ENCODE results near the gene MOB1A. TPM values are rescaled to one million over a fixed set of nuclear protein-coding genes. Genes with fewer than 3 reads are reported as not detected.
A peak's percentile ranks its signal among the peaks of the same experiment; 100 is the strongest.
"Not testable (repeated sequence)": the region's sequence is repeated elsewhere in the genome, so short reads cannot be mapped to it uniquely, and the experiment has no call there.

Gene MOB1A
- total RNA-seq, 6 donors from 2014 or later, result 23.1 to 143 (median 94.5) TPM

DNA sequence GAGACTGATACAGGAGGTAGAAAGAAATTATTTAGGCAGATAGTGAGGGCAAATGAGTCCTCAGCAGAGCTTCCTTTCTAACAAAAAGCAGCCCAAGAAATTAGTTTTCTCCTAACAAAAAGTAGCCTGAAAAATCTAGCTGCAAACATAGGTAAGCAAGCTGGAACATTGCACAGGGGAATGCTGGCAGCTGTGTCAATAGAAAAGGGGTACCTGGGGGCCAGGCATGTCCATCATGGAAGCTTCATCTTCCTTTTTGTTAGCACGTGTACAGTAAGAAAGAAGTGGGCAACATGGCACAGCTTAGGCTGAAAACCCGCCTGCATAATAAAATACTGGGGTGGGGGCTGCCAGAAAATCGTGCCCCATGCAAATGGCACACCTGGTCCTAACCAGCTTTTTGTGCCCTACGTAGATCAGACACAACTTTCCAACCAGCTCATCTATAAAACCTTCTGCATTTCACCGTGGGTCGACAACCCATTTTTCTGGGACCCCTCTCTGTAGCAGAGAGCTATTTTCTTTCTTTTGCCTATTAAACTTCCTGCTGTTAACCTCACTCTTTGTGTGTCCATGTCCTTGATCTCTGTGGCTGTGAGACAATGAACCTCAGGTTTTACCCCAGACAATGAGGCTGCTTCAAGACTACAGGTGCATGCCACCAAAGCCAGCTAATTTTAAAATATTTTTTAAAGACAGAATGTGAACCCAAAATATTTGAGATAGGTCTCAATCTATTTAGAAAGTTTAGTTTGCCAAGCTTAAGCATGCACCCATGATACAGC is 13.1 kb upstream of the MOB1A start:
- no peak for ATAC-seq (ENCODE audit: low FRiP score in 2 of 2)
- no peak for DNase-seq
- no peak for TF ChIP-seq POLR2A (IDR thresholded peaks at IDR 0.05)
- TF ChIP-seq POLR2AphosphoS5 (IDR thresholded peaks at IDR 0.05), result no peak
- no peak for TF ChIP-seq EP300 (IDR thresholded peaks at IDR 0.05)
- no peak for TF ChIP-seq CTCF (IDR thresholded peaks at IDR 0.05)
- H3K27me3 ChIP-seq, result no peaks in the 10 kb centered on the region
- 76 to 78% methylated on average over 6 of the region's 6 CpGs for WGBS, 2 donors
- H3K27ac ChIP-seq, result no peak overlapping the region
- H3K4me1 ChIP-seq, result no peaks in the 10 kb centered on the region
- no peaks in the 10 kb centered on the region for H3K36me3 ChIP-seq
- H3K4me3 ChIP-seq, result no peak overlapping the region
- no peaks in the 10 kb centered on the region for H3K9me3 ChIP-seq

DNA sequence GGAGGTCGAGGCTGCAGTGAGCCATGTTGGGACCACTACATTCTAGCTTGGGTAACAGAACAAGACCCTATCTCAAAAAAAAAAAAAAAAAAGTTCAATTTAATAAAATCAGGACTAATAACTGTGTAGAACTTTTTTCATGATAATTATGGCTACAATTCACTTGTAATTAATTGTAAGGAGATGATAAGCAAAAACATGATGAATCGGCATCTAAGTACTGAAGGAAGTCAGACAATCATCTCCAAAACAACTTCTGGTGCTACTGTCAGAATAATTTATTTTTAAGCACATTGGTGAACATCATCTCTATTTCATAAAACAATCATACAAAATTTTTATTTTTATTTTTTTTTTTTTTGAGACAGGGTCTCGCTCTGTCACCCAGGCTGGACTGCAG is 10.0 kb upstream of the MOB1A start:
- H3K27me3 ChIP-seq, result no peaks in the 10 kb centered on the region
- DNase-seq (no peak), ATAC-seq (ENCODE audit: low FRiP score in 2 of 2) (no peak)
- WGBS, 2 donors, result 90 to 92% methylated on average over 3 of the region's 3 CpGs
- no peak overlapping the region for H3K27ac ChIP-seq
- no peak overlapping the region for H3K4me3 ChIP-seq
- H3K9me3 ChIP-seq, result no peaks in the 10 kb centered on the region
- TF ChIP-seq EP300 (IDR thresholded peaks at IDR 0.05) (no peak), CTCF (IDR thresholded peaks at IDR 0.05) (no peak), POLR2AphosphoS5 (IDR thresholded peaks at IDR 0.05) (no peak), POLR2A (IDR thresholded peaks at IDR 0.05) (no peak)
- H3K4me1 ChIP-seq, result no peaks in the 10 kb centered on the region
- no peaks in the 10 kb centered on the region for H3K36me3 ChIP-seq

DNA sequence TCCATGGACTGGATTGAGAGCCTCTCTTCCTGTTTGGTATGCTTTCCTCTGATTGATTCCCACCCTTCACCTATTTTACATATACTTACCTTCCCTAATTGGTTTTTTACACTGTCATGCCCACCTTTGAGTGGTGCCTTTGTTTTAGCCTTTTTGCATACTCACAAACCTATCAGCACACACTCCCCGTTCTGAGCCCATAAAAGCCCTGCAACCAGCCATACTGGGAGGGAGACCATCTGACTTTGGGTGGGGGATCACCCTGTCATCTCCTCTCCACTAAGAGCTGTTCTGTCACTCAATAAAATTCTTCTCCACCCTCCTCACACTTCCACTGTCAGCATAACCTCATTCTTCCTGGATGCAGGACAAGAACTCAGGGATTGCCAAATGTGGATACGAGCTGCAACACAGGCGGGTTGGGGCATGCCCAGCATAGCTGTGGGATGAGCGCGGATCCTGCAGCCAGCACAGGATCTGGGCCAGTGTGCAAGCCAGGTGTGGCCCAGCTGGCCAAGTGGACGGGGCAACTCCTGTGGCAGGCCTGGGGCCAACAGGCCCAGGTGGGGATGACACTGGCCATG is 9.4 kb upstream of the MOB1A start:
- no peaks in the 10 kb centered on the region for H3K9me3 ChIP-seq
- H3K36me3 ChIP-seq, result no peaks in the 10 kb centered on the region
- ATAC-seq (ENCODE audit: low FRiP score in 2 of 2) (peak; percentile 19 to 34), DNase-seq (peak in 1 of 2 donors; percentile 50)
- no peak for TF ChIP-seq CTCF (IDR thresholded peaks at IDR 0.05)
- TF ChIP-seq POLR2AphosphoS5 (IDR thresholded peaks at IDR 0.05), result no peak
- TF ChIP-seq POLR2A (IDR thresholded peaks at IDR 0.05), result no peak
- TF ChIP-seq EP300 (IDR thresholded peaks at IDR 0.05), result no peak
- WGBS, 2 donors, result 63 to 94% methylated on average over 4 to 6 of the region's 6 CpGs
- no peak overlapping the region for H3K27ac ChIP-seq
- H3K4me3 ChIP-seq, result no peak overlapping the region
- no peaks in the 10 kb centered on the region for H3K27me3 ChIP-seq
- H3K4me1 ChIP-seq, result no peaks in the 10 kb centered on the region

DNA sequence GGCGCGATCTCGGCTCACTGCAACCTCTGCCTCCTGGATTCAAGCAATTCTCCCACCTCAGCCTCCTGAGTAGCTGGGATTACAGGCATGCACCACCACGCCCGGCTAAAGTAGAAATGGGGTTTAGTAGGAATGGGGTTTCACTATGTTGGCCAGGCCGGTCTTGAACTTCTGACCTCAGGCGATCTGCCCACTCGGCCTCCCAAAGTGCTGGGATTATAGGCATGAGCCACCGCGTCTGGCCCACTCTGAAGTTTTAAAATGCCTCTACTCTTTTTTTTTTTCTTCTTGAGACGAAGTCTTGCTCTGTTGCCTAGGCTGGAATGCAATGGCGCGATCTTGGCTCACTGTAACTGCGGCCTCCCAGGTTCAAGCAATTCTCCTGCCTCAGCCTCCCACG is 8.0 kb upstream of the MOB1A start:
- not testable (repeated sequence) for H3K27me3 ChIP-seq; H3K4me3 ChIP-seq; H3K4me1 ChIP-seq; DNase-seq; ATAC-seq (ENCODE audit: low FRiP score in 2 of 2); H3K9me3 ChIP-seq; H3K36me3 ChIP-seq
- 92 to 96% methylated on average over 15 of the region's 15 CpGs for WGBS, 2 donors
- peak overlapping the region in 3 of 4 donors; percentile 64 to 83 (median 69) for H3K27ac ChIP-seq

GRCh38 chr2:74186038-74186437 is 7.4 kb upstream of the MOB1A start:
- no peaks in the 10 kb centered on the region for H3K9me3 ChIP-seq
- ATAC-seq (ENCODE audit: low FRiP score in 2 of 2), result peak; percentile 83 to 87
- peak overlapping the region; percentile 40 to 83 (median 74) for H3K27ac ChIP-seq
- H3K27me3 ChIP-seq, result no peaks in the 10 kb centered on the region
- no peak overlapping the region for H3K4me3 ChIP-seq
- H3K4me1 ChIP-seq, result no peaks in the 10 kb centered on the region
- 63 to 68% methylated on average over 9 of the region's 9 CpGs for WGBS, 2 donors
- no peaks in the 10 kb centered on the region for H3K36me3 ChIP-seq
- TF ChIP-seq POLR2A (IDR thresholded peaks at IDR 0.05) (peak in 1 of 4 donors; percentile 9), POLR2AphosphoS5 (IDR thresholded peaks at IDR 0.05) (peak; percentile 38 to 59), CTCF (IDR thresholded peaks at IDR 0.05) (no peak)
- peak in 1 of 2 donors; percentile 75 for DNase-seq

Data from upper lobe of left lung (tissue), 6 donors.